A673 (cell line): Measurements from ENCODE around the gene MRPS25. TPM values are rescaled to one million over a fixed set of nuclear protein-coding genes. Genes with fewer than 3 reads are reported as not detected.

ENCODE experiments used
- BruUV-seq: library from RNA; stranded (reverse); fragments of 400-500 nt; replicated peaks from 2 replicates; lab custom pipeline; 2021; lab: Mats Ljungman, UMichigan
- CTCF ChIA-PET: fragments of 300-600 bp; sonication (Branson Sonifier 250); formaldehyde crosslinking; loops from one replicate; lab custom pipeline; 2022; ENCODE audit warnings: antibody characterized with exemption; lab: Charles Lee
- POLR2A ChIA-PET: fragments of 300-600 bp; sonication (Branson Sonifier 250); formaldehyde crosslinking; loops from one replicate; lab custom pipeline; 2022; ENCODE audit warnings: antibody characterized with exemption; ENCODE audit not compliant: low non-redundant PET; lab: Charles Lee
- DNase-seq: peaks from one replicate; pipeline ENCODE4 v3.0.0-alpha.2; 2015; ENCODE audit warnings: low spot score
- H3K27ac ChIP-seq: fragments of 200-600 bp; sonication (generic); 2 replicates; pipeline ENCODE4 v1.5.1; 2016; ENCODE audit warnings: mixed run types, low read depth, mild to moderate bottlenecking, mixed read lengths, antibody characterized with exemption, low read length; ENCODE audit not compliant: poor library complexity, severe bottlenecking
- H3K27me3 ChIP-seq: fragments of 200-600 bp; sonication (generic); replicated peaks from 2 replicates; pipeline ENCODE4 v1.6.1; 2017; ENCODE audit warnings: mixed run types, low read depth, mild to moderate bottlenecking, mixed read lengths, antibody characterized with exemption, low read length; ENCODE audit not compliant: insufficient read depth, poor library complexity
- H3K36me3 ChIP-seq: fragments of 200-600 bp; sonication (generic); 2 replicates; pipeline ENCODE4 v1.6.1; 2016; ENCODE audit warnings: mixed run types, mild to moderate bottlenecking, mixed read lengths, antibody characterized with exemption, low read length; ENCODE audit not compliant: insufficient read depth, poor library complexity, severe bottlenecking
- H3K4me1 ChIP-seq: fragments of 200-600 bp; sonication (generic); 2 replicates; pipeline ENCODE4 v1.6.1; 2017; ENCODE audit warnings: mixed run types, mild to moderate bottlenecking, mixed read lengths, antibody characterized with exemption, low read length; ENCODE audit not compliant: insufficient read depth, poor library complexity, severe bottlenecking
- H3K4me3 ChIP-seq: fragments of 200-600 bp; sonication (generic); 2 replicates; pipeline ENCODE4 v1.5.1; 2016; ENCODE audit warnings: low read depth, mixed run types, mild to moderate bottlenecking, mixed read lengths, low read length; ENCODE audit not compliant: poor library complexity, severe bottlenecking
- H3K9me3 ChIP-seq: fragments of 200-600 bp; sonication (generic); 2 replicates; pipeline ENCODE4 v1.6.1; 2016; ENCODE audit warnings: mixed run types, low read depth, mild to moderate bottlenecking, mixed read lengths, antibody characterized with exemption, low read length; ENCODE audit not compliant: poor library complexity, severe bottlenecking
- CTCF ChIP-seq: fragments of 300-800, 200-600 bp; sonication (generic); conservative IDR thresholded peaks from 2 replicates; pipeline ENCODE4 v1.5.1; 2017; ENCODE audit warnings: low read depth, mild to moderate bottlenecking, antibody characterized with exemption, low read length, moderate library complexity, mixed read lengths
- EZH2 ChIP-seq: fragments of 200-600 bp; sonication (generic); IDR thresholded peaks from 2 replicates; pipeline ENCODE4 v1.6.1; 2017; ENCODE audit warnings: borderline replicate concordance, low read depth, mild to moderate bottlenecking, mixed read lengths, antibody characterized with exemption, low read length; ENCODE audit not compliant: poor library complexity, severe bottlenecking
- intact Hi-C: fragments of 100-400 bp; cut with micrococcal nuclease; formaldehyde crosslinking; loops from one replicate; pipeline ENCODE4 v1.10.0; 2022; ENCODE audit not compliant: unreplicated experiment
- total RNA-seq: library from RNA; stranded (reverse); gene quantifications from 2 replicates; pipeline ENCODE4 v1.2.3, GENCODE V29; 2021

MRPS25 gene
- total RNA-seq, 1 experiment from 2014 or later = 91.3 TPM

DNA sequence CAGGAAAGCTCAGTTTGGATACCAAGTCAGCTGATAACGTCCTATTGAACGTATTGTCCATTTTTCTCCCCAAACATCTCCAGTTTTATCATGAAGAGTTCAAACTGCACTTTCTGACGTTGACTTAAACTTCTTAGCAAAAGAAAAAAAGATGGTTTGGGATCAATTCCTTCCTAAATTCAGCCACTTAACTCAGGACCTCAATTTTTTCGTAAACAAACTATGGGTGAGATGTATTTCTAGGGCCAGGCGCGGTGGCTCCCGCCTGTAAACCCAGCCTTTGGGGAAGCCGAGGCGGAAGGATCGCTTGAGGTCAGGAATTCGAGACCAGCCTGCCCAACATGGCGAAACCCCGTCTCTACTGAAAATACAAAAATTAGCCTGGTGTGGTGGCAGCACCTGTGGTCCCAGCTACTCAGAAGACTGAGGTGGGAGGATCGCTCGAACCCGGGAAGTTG lies 464 bp upstream of the MRPS25 start:
- CTCF ChIA-PET = interaction anchor here (1.2 kb wide), 1 partner anchor 14 kb away, joined by 4 read pairs; no protein-coding TSS in a partner anchor
- POLR2A ChIA-PET = interaction anchor here (0.6 kb wide), 1 partner anchor 23 kb away, joined by 4 read pairs; no protein-coding TSS in a partner anchor
- no peak for DNase-seq
- H3K4me1 ChIP-seq = peaks cover 5% of the 10 kb centered on the region
- TF ChIP-seq EZH2 = no peak
- no peak for TF ChIP-seq CTCF
- no peaks in the 10 kb centered on the region for H3K36me3 ChIP-seq
- H3K27me3 ChIP-seq = no peaks in the 10 kb centered on the region
- intact Hi-C loops = no loop called here
- H3K4me3 ChIP-seq = peak overlapping the region; percentile 99
- BruUV-seq = no TSS peak
- no peak overlapping the region for H3K27ac ChIP-seq
- no peaks in the 10 kb centered on the region for H3K9me3 ChIP-seq

DNA sequence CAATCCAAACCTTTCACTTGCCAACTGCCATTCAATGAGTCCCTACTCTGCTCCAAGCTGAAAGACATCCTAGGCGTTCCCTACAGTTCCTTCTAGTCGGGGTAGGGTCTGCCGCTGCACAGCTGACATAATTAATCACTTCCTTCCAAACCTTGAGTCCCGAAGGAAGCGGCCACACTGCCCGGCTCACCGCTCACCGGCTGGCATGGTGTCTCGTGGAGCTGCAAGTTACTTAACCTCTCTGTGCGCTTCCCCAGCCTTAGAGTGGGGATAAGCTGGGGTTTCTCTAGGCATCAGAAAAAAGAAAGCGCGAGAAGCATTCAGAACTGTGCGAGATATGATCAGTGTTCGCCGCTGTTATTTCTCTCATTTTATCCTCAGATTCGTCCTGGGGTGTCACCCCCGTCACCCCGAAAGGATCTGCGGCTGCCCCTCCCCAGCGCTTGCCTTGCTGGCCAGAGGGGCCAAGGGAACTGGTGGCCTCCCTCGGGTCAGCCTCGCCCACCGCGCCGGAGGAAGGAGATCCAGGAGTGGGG lies 748 bp downstream of the MRPS25 start:
- no peak for TF ChIP-seq CTCF
- TF ChIP-seq EZH2 = no peak
- DNase-seq = peak; percentile 41
- no peaks in the 10 kb centered on the region for H3K9me3 ChIP-seq
- BruUV-seq = TSS peak; percentile 42
- CTCF ChIA-PET = interaction anchor here (0.5 to 1.2 kb wide), 2 partner anchors 13 to 596 kb away, joined by 3 to 4 read pairs; no protein-coding TSS in a partner anchor
- H3K4me3 ChIP-seq = peak overlapping the region; percentile 99
- H3K36me3 ChIP-seq = peaks cover 5% of the 10 kb centered on the region
- intact Hi-C loops = no loop called here
- POLR2A ChIA-PET = no interaction called here
- H3K27me3 ChIP-seq = no peaks in the 10 kb centered on the region
- H3K4me1 ChIP-seq = peaks cover 5% of the 10 kb centered on the region
- H3K27ac ChIP-seq = peak overlapping the region; percentile 86

GRCh38 chr3:15063656-15064286 lies 1.3 kb downstream of the MRPS25 start:
- Histone ChIP-seq H3K9me3 (no peaks in the 10 kb centered on the region), H3K4me3 (peak overlapping the region; percentile 99), H3K27ac (peak overlapping the region; percentile 12), H3K36me3 (peaks cover 11% of the 10 kb centered on the region), H3K27me3 (no peaks in the 10 kb centered on the region), H3K4me1 (peaks cover 5% of the 10 kb centered on the region)
- ChIA-PET POLR2A (interaction anchor here (0.6 kb wide), 1 partner anchor 33 kb away, joined by 3 read pairs; no protein-coding TSS in a partner anchor), CTCF (no interaction called here)
- intact Hi-C loops = no loop called here
- no peak for TF ChIP-seq CTCF
- no peak for TF ChIP-seq EZH2
- DNase-seq = no peak
- no TSS peak for BruUV-seq
